LNCAP (cell line): ENCODE results near the gene KCNMA1.

Experiments
- CTCF ChIP-seq: fragments of 450-650 bp; IDR thresholded peaks from 2 replicates; pipeline ENCODE4 v1.5.1; 2017; ENCODE audit warnings: mild to moderate bottlenecking

Gene KCNMA1

GRCh38 chr10:77605466-77605865 lies 32.1 kb downstream of the KCNMA1 start:
- no peak for TF ChIP-seq CTCF

GRCh38 chr10:77604941-77605351 lies 32.7 kb downstream of the KCNMA1 start:
- no peak for TF ChIP-seq CTCF

- TF ChIP-seq CTCF: no peak
Measured at GRCh38 chr10:77604063-77604462, 33.5 kb downstream of the KCNMA1 start.

- TF ChIP-seq CTCF: no peak
Measured at GRCh38 chr10:77603534-77603927, 34.1 kb downstream of the KCNMA1 start.

GRCh38 chr10:77602913-77603533 lies 34.6 kb downstream of the KCNMA1 start:
- TF ChIP-seq CTCF: no peak

- no peak for TF ChIP-seq CTCF
Measured at GRCh38 chr10:77602231-77602912, 35.2 kb downstream of the KCNMA1 start.

- no peak for TF ChIP-seq CTCF
Measured at GRCh38 chr10:77601488-77601887, 36.1 kb downstream of the KCNMA1 start.
